IPS DF 19.7 (cell line): ENCODE measurements around the gene PIKFYVE.
"Not testable (repeated sequence)": the region's sequence is repeated elsewhere in the genome, so short reads cannot be mapped to it uniquely, and the experiment has no call there.

ENCODE experiments used
- DNase-seq: peaks from one replicate; pipeline ENCODE4 v3.0.0-alpha.2; 2013; ENCODE audit warnings: low read depth, low spot score

PIKFYVE gene

DNA sequence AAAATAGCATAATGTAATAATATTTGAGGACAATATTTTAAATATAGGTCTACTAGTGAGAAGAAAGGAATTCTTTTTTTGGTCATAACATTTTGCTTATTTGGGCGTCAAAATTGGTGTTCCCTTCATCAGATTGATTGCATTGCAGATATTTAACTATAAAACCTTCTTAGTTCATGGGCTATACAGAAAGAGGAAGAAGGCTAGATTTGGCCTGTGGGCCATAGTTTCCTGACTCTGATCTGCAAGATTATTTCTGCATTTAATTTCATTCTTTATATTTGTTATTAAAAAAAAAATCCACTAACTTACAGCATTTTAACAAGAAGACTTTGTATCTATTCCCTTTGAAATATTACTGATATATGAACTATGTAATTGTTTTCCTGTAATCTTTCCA is 31.9 kb downstream of the PIKFYVE start:
- no peak for DNase-seq

DNA sequence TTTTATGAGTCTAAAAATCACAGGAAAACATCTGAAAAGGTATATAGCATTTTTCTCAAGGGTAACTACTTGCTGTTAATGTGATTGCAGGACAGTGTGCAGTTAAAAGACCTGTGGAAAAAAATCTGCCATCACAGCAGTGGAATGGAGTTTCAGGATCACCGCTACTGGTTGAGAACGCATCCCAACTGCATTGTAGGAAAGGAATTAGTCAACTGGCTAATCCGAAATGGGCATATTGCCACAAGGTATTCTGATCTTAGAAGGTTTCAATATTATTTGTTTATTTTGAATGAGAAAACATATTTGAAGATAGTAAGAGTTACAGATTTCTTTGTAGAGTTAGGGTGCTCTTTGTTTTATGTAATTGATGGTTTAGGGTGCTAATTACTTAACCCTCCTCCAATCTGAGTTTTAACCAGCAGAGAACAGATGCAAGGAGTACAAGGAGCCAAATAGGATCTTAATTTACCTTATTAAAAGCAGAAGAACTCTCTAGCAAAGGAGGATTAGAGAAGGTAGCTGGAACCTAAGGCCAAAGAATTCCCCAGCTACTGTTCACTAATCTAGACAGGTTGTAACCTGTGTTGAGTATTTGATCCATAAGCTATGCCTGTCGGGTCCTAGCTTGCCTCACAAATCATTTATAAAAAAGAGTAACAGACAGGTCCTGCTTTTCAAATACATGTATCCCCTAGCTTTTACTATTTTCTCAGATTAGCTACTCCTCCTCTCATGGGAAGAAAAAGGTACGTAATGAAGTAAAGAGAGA is 35.0 kb downstream of the PIKFYVE start:
- DNase-seq = no peak

GRCh38 chr2:208304157-208304556 is 38.1 kb downstream of the PIKFYVE start:
- no peak for DNase-seq

DNA sequence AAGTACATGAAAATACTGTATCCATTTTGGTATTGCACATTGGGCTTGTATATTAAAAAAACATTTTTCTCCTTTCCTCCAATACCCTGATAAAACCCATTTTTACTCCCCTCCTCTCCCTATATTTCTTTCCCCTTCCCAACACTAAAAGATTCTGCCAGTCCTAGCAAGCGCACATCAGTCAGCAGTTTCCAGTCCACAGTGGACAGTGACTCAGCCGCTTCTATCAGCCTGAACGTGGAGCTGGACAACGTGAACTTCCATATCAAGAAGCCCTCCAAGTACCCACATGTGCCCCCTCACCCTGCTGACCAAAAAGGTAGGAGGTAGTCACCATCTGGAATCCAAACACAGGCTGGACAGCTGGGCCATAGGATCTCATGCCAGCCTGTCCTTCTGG is 38.6 kb downstream of the PIKFYVE start:
- no peak for DNase-seq

GRCh38 chr2:208306291-208306690 is 40.2 kb downstream of the PIKFYVE start:
- DNase-seq = no peak

DNA sequence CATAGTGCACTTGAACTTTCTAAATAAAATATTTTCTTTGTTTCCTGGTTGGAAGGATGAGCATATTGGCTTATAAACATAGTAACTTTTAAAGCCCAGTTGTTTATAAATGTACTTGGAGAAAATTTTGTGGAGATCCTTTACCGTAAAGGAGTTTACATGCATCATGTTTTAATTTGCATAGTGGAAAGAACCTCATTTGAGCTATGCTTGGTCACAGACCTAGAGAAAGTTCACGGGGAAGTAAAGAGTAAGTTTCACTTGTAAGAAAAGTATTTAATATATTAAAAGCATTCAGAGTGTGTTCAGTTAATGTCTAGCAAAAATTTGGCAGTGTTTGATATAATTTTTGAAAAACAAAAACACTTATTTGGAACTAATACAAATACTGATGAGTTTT is 45.3 kb downstream of the PIKFYVE start:
- no peak for DNase-seq

DNA sequence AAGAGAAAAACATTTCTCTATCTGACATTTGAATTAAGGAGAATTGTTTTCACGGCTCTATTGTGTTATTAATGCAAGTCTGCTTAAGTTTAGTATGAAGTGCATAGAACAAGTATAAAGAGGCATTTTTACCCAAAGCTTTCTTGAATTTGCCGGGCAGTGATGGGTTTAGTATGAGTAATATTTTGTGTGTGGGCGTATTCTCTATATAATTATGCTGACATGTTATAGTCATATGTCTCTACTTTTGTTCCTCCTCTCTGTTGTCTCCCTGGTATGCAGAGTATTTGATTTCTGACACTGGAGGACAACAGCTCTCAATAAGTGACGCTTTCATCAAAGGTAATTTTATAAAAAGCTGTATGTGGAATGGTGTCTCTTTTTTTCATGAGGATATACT is 45.9 kb downstream of the PIKFYVE start:
- no peak for DNase-seq

- DNase-seq = no peak
Measured at GRCh38 chr2:208315081-208315788, 49.2 kb downstream of the PIKFYVE start.

- DNase-seq = no peak
Measured at GRCh38 chr2:208318127-208318526, 52.1 kb downstream of the PIKFYVE start.

DNA sequence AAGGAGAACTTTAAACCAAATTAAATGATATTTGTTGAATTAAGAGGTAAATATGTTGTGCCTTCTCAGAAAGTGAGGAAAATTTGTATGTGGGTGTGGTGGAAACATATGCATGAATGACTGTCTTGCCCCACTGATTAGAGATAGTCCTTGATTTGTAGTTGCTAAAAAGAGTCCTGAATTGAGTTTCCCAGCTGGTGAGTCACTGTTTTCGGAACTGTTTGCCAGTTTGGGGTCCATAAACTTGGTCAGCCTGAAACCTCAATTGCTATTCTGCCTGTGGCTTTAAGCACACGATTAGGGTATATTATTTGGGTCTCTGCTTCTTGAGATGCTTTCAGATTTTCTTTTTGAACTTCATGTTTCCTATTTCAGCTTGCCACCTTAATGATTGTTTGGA is 53.3 kb downstream of the PIKFYVE start:
- DNase-seq = no peak

- DNase-seq = no peak
Measured at GRCh38 chr2:208320686-208321085, 54.6 kb downstream of the PIKFYVE start.

DNA sequence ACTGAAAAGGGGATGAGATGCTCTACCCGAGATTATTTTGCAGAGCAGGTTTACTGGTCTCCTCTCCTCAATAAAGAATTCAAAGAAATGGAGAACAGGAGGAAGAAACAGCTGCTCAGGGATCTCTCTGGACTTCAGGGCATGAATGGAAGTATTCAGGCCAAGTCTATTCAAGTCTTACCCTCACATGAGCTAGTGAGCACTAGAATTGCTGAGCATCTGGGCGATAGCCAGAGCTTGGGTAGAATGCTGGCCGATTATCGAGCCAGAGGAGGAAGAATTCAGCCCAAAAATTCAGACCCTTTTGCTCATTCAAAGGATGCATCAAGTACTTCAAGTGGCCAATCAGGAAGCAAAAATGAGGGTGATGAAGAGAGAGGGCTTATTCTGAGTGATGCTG is 60.0 kb downstream of the PIKFYVE start:
- no peak for DNase-seq

DNA sequence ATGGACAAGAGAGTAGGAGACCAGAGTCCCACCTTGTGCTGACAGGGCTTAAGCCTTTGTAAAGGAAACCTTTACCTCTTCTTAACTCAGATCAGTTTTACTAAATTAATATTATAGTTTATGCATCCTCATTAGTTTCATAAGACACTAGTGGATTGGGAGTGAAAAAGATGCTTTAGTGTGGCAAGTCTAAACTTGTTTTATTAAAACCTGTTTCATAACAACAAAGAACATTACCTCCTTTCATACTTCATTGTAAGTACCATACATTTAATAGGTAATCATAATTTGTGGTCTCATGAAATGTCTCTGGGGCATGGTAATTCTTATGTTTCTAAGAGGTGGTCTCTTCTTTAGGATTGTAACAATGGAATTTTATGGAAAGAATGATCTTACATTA is 63.4 kb downstream of the PIKFYVE start:
- DNase-seq = no peak

- DNase-seq = no peak
Measured at GRCh38 chr2:208334230-208334629, 68.2 kb downstream of the PIKFYVE start.

GRCh38 chr2:208346756-208347155 is 80.7 kb downstream of the PIKFYVE start:
- DNase-seq = no peak

GRCh38 chr2:208350610-208351009 is 84.6 kb downstream of the PIKFYVE start:
- no peak for DNase-seq

GRCh38 chr2:208352644-208353567 is 86.9 kb downstream of the PIKFYVE start:
- no peak for DNase-seq

DNA sequence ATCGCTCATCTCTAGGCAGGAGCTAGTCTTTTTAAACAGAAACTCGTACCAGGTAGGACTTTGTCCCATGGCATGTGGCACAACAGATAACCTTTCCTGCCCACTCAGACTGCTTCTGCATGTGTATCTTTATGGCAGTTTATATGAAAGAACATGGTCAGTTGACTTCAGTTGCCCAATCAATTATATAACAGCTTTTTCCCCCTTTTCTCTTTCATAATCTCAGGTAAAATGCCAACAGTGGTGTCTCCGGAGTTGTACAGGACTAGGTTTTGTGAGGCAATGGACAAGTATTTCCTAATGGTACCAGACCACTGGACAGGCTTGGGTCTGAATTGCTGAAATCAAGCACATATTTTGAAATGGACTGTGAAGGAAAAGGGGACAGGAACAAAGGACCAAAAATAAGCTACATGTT is 88.9 kb downstream of the PIKFYVE start:
- no peak for DNase-seq

DNA sequence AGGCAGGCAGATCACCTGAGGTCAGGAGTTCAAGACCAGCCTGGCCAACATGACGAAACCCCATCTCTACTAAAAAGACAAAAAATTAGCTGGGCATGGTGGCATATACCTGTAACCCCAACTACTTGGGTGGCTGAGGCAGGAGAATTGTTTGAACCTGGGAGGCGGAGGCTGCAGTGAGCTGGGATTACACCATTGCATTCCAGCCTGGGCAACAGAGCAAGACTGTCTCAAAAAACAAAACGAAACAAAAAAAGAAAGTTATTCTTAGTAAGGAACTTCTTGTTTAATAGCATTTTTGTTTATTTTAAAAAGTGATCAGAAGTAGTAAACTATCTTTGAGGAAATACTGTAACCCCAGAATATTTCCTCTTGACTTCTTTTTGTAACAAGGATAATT is 90.4 kb downstream of the PIKFYVE start:
- DNase-seq = not testable (repeated sequence)

DNA sequence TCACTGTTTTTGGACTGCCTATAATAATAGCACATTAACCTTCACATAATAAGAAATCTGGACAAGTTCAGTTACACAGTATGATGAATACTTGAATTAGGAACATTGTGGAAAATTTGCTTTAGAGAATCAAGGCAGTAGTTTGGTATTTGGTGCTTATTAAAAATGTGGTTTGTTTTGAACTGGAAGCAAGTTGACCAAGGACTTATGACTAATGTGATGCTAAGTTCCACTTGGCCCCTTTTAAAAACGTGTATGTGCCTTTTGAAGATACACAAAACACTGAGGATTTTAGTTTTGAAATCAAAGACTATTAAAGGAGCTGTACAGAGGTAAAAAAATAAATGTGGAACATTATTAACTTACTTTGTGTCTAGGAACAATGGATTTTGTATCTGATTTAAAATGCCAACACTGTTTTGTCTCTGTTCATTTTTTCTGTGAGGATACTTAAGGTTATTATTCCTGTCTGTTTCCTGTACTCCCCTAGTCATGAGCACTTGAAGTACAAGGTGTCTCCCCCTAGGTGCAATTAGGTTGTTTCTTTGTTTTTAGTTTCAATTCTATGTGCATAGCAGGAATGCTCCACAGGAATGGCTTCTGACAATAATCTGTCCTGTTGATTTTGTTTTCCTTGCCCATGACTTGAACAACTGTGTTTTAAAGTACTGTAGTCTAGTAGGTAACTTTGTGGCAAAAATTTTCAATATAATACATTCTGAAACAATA is 91.0 kb downstream of the PIKFYVE start:
- no peak for DNase-seq
